BE2C (cell line): ENCODE data around the gene TENT5A.

ENCODE experiments used
- DNase-seq: peaks from one replicate; pipeline ENCODE4 v3.0.0-alpha.2; 2020
- H3K27me3 ChIP-seq: fragments of 250-450 bp; sonication (Bioruptor Pico); 2 replicates; pipeline ENCODE4 v1.5.1; 2020; ENCODE audit warnings: mild to moderate bottlenecking
- H3K36me3 ChIP-seq: fragments of 250-450 bp; sonication (Bioruptor Pico); 2 replicates; pipeline ENCODE4 v1.5.1; 2020; ENCODE audit warnings: mild to moderate bottlenecking
- H3K4me1 ChIP-seq: fragments of 250-450 bp; sonication (Bioruptor Pico); 2 replicates; pipeline ENCODE4 v1.5.1; 2020
- H3K4me3 ChIP-seq: 2 replicates; pipeline ENCODE4 v1.5.1; 2011; ENCODE audit warnings: low read depth, low read length
- H3K9me3 ChIP-seq: fragments of 250-450 bp; sonication (Bioruptor Pico); 2 replicates; pipeline ENCODE4 v1.5.1; 2020
- TF ChIP-seq, protein P1 (sequence below): IDR thresholded peaks from 2 replicates; pipeline ENCODE4 v1.5.1; 2012; ENCODE audit warnings: mild to moderate bottlenecking, low read depth, low read length

The TENT5A gene

DNA sequence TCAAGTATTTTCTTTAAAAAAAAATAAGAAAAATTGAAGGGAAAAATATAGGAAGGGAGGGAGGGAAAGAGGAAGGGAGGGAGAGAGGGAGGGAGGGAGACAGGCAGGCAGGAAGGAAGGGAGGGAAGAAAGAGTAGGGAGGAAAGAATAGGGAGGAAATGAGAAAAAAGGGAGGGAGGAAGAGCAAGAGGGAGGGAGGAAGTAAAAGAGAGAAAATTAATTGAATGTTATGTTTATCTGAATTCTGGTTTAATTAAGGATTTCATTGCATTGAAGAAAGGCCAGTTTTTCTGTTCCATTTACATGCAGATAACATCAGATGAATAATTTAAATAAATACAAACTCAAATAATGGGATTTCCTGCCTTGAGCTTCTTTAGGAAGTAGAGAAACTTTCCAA, 47.8 kb downstream of the TENT5A start:
- Histone ChIP-seq H3K4me3 (no peak overlapping the region), H3K4me1 (no peaks in the 10 kb centered on the region), H3K9me3 (no peaks in the 10 kb centered on the region), H3K27me3 (no peaks in the 10 kb centered on the region), H3K36me3 (no peaks in the 10 kb centered on the region)
- no peak for DNase-seq
- TF ChIP-seq, protein P1, sequence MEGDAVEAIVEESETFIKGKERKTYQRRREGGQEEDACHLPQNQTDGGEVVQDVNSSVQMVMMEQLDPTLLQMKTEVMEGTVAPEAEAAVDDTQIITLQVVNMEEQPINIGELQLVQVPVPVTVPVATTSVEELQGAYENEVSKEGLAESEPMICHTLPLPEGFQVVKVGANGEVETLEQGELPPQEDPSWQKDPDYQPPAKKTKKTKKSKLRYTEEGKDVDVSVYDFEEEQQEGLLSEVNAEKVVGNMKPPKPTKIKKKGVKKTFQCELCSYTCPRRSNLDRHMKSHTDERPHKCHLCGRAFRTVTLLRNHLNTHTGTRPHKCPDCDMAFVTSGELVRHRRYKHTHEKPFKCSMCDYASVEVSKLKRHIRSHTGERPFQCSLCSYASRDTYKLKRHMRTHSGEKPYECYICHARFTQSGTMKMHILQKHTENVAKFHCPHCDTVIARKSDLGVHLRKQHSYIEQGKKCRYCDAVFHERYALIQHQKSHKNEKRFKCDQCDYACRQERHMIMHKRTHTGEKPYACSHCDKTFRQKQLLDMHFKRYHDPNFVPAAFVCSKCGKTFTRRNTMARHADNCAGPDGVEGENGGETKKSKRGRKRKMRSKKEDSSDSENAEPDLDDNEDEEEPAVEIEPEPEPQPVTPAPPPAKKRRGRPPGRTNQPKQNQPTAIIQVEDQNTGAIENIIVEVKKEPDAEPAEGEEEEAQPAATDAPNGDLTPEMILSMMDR: no peak

DNA sequence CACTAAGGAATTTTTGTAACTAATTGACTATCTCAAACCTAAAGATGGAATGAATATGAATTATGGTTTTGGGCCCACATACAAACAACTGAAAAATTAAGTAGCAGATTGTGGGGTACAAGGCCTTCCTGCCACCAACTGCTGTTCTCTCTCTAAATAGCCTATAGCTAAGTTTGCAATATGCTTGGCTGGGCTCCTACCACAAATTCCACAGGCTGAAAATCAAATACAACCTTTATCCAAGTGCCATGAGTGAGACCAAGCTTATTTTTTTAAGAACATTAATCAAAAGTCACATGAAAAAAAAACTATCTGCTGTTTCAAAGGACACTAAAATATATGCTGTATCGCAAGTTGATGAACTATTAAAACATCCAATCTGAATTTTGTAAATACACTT, 52.1 kb downstream of the TENT5A start:
- DNase-seq: no peak
- TF ChIP-seq, protein P1: no peak
- H3K27me3 ChIP-seq: no peaks in the 10 kb centered on the region

DNA sequence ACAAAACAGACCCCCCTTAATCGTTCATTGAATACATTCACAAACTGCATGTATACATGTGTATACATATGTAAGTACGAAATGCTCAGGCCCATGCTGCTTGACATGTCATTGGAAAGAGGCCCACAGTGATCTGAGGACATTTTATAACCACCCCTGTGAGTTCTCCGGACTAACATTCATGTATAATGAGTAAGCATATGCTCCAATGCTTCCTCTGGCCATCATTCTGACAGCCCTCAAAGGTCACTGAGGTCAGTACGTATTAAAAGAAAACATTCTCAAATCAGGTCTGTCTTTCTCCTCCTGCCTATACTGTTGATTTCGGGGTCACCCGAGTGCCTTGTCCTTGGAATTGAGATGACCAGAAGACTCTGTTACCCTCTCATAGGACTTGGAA, 54.9 kb downstream of the TENT5A start:
- Histone ChIP-seq H3K36me3 (no peaks in the 10 kb centered on the region), H3K9me3 (no peaks in the 10 kb centered on the region), H3K4me1 (no peaks in the 10 kb centered on the region), H3K27me3 (no peaks in the 10 kb centered on the region), H3K4me3 (no peak overlapping the region)
- DNase-seq: no peak
- TF ChIP-seq, protein P1: no peak

More for the DNA sequence above, 52.1 kb downstream of the TENT5A start:
- Histone ChIP-seq H3K9me3 (no peaks in the 10 kb centered on the region), H3K4me1 (no peaks in the 10 kb centered on the region), H3K4me3 (no peak overlapping the region), H3K36me3 (no peaks in the 10 kb centered on the region)

DNA sequence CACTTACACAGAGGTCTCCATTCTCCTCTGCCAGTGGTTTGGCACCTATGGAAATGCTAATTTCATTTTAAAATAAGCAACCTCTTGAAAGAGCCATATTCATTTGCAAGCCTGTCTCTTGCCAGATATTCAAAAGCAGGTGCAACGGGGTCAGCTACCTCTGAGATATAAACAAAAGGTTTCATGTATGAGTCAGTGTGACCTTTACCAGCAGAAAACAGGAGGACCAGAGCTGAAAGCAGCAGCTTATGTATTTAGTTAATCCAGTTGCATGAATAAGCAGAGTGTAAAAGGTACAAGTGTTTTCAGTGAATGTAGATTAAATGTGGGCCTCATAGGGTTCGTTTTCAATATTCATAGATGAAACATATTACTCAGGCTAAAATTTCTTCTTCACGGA, 56.0 kb downstream of the TENT5A start:
- no peak for DNase-seq
- TF ChIP-seq, protein P1: no peak
- H3K4me1 ChIP-seq: no peaks in the 10 kb centered on the region
- H3K4me3 ChIP-seq: no peak overlapping the region
- no peaks in the 10 kb centered on the region for H3K36me3 ChIP-seq
- no peaks in the 10 kb centered on the region for H3K9me3 ChIP-seq
- H3K27me3 ChIP-seq: no peaks in the 10 kb centered on the region
